MM.1S (cell line): ENCODE data around the gene COL27A1.
"Not testable (repeated sequence)": the region's sequence is repeated elsewhere in the genome, so short reads cannot be mapped to it uniquely, and the experiment has no call there.

Experiments
- CTCF ChIP-seq: fragments of 300-600 bp; sonication (generic); IDR thresholded peaks from 2 replicates; pipeline ENCODE4 v1.5.1; 2016; ENCODE audit warnings: antibody characterized with exemption, low read length, mixed read lengths
- EZH2 ChIP-seq: fragments of 300-600 bp; sonication (generic); optimal IDR thresholded peaks from 2 replicates; pipeline ENCODE3; 2017; ENCODE audit warnings: low read depth, mild to moderate bottlenecking, antibody characterized with exemption, low read length, mixed read lengths

DNA sequence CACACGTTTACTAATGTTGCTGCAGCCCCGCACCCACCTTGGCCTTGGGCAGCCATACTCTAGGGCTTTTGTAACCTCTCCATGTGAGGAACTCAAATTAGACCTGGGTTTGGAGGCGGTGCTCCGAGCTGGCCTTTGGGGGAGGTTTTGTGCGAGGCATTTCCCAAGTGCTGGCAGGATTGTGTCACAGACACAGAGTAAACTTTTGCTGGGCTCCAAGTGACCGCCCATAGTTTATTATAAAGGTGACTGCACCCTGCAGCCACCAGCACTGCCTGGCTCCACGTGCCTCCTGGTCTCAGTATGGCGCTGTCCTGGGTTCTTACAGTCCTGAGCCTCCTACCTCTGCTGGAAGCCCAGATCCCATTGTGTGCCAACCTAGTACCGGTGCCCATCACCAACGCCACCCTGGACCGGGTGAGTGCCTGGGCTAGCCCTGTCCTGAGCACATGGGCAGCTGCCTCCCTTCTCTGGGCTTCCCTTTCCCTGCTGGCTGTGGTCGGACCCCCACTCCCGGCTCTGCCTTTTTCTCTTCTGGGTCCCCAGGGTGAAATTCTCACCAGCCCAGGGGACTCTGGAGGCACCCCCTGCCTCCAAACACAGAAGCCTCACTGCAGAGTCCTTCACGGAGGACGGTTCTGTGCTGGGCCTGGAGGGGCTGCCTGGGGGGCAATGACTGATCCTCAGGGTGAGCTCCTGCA is 167.6 kb downstream of the COL27A1 start, which contains the start of gene ORM1:
- TF ChIP-seq CTCF, EZH2: not testable (repeated sequence)
